DOHH2 (cell line): ENCODE results near the gene OR2A12.

Source experiments
- H3F3A ChIP-seq: fragments of 200-600 bp; sonication (generic), shearing (Covaris generic); 2 replicates; pipeline ENCODE4 v1.6.0; 2016; ENCODE audit warnings: antibody characterized with exemption, mild to moderate bottlenecking; ENCODE audit not compliant: control insufficient read depth, insufficient read depth
- H3K27ac ChIP-seq: fragments of 200-600 bp; sonication (generic); 2 replicates; pipeline ENCODE4 v1.5.1; 2014; ENCODE audit warnings: low read depth, mild to moderate bottlenecking, low read length, moderate library complexity
- H3K27me3 ChIP-seq: fragments of 200-600 bp; sonication (generic); 2 replicates; pipeline ENCODE4 v1.6.1; 2014; ENCODE audit warnings: mild to moderate bottlenecking, low read length, mixed read lengths; ENCODE audit not compliant: control insufficient read depth
- H3K36me3 ChIP-seq: fragments of 200-600 bp; sonication (generic); 2 replicates; pipeline ENCODE4 v1.6.1; 2014; ENCODE audit warnings: mild to moderate bottlenecking, low read length, moderate library complexity, mixed read lengths; ENCODE audit not compliant: control insufficient read depth
- H3K4me1 ChIP-seq: fragments of 200-600 bp; sonication (generic); 2 replicates; pipeline ENCODE4 v1.6.1; 2014; ENCODE audit warnings: mild to moderate bottlenecking, low read length, mixed read lengths; ENCODE audit not compliant: control insufficient read depth
- H3K4me2 ChIP-seq: fragments of 200-600 bp; sonication (generic); 2 replicates; pipeline ENCODE4 v1.6.0; 2014; ENCODE audit warnings: mild to moderate bottlenecking, low read length, moderate library complexity
- H3K4me3 ChIP-seq: fragments of 200-600 bp; sonication (generic); 2 replicates; pipeline ENCODE4 v1.5.1; 2014; ENCODE audit warnings: mild to moderate bottlenecking, low read length, mixed read lengths
- H3K79me2 ChIP-seq: fragments of 200-600 bp; sonication (generic); 2 replicates; pipeline ENCODE4 v1.6.1; 2014; ENCODE audit warnings: mild to moderate bottlenecking, low read length, mixed read lengths; ENCODE audit not compliant: control insufficient read depth
- H3K9me2 ChIP-seq: fragments of 200-600 bp; sonication (generic); replicated peaks from 2 replicates; pipeline ENCODE4 v1.6.1; 2014; ENCODE audit warnings: mild to moderate bottlenecking, low read length, mixed read lengths; ENCODE audit not compliant: control insufficient read depth
- H3K9me3 ChIP-seq: fragments of 200-600 bp; sonication (generic); 2 replicates; pipeline ENCODE4 v1.6.1; 2014; ENCODE audit warnings: antibody characterized with exemption, low read length, mixed read lengths; ENCODE audit not compliant: control insufficient read depth, insufficient read depth
- H4K20me1 ChIP-seq: fragments of 200-600 bp; sonication (generic); 2 replicates; pipeline ENCODE4 v1.6.0; 2014; ENCODE audit warnings: low read depth, mild to moderate bottlenecking, antibody characterized with exemption, low read length, moderate library complexity; ENCODE audit not compliant: control insufficient read depth, insufficient read depth
- EZH2phosphoT487 ChIP-seq: fragments of 200-600 bp; sonication (generic); IDR thresholded peaks from 2 replicates; pipeline ENCODE4 v1.6.1; 2017; ENCODE audit warnings: borderline replicate concordance, mild to moderate bottlenecking, antibody characterized with exemption, low read length, moderate library complexity, mixed read lengths
- TF ChIP-seq, protein P1 (sequence below): fragments of 200-600 bp; sonication (generic); IDR thresholded peaks from one replicate; pipeline ENCODE4 v1.5.1; 2014; ENCODE audit warnings: antibody characterized with exemption, mild to moderate bottlenecking, low read depth, low read length; ENCODE audit not compliant: poor library complexity, severe bottlenecking

OR2A12 gene

DNA sequence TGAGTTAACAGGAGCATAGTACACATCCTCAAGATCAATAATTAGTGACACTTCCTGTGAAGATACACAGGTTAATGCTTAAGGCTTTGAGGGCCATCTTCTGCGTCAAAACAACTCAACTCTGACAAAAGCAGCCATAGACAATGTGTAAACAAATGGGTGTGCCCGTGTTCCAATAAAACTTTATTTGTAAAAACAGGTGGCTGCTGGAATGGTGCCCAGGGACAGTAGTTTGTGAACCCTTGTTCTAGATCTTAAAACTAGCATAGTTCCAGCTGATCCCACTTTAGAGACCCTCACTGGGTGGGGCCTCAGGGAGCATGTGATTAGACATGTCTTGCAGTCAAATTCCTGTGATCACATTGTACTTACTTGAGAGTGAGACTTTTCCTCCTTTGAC lies 44.7 kb downstream of the OR2A12 start:
- TF ChIP-seq EZH2phosphoT487: no peak
- TF ChIP-seq, protein P1, sequence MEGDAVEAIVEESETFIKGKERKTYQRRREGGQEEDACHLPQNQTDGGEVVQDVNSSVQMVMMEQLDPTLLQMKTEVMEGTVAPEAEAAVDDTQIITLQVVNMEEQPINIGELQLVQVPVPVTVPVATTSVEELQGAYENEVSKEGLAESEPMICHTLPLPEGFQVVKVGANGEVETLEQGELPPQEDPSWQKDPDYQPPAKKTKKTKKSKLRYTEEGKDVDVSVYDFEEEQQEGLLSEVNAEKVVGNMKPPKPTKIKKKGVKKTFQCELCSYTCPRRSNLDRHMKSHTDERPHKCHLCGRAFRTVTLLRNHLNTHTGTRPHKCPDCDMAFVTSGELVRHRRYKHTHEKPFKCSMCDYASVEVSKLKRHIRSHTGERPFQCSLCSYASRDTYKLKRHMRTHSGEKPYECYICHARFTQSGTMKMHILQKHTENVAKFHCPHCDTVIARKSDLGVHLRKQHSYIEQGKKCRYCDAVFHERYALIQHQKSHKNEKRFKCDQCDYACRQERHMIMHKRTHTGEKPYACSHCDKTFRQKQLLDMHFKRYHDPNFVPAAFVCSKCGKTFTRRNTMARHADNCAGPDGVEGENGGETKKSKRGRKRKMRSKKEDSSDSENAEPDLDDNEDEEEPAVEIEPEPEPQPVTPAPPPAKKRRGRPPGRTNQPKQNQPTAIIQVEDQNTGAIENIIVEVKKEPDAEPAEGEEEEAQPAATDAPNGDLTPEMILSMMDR: no peak
- H3K36me3 ChIP-seq: no peaks in the 10 kb centered on the region
- no peaks in the 10 kb centered on the region for H4K20me1 ChIP-seq

DNA sequence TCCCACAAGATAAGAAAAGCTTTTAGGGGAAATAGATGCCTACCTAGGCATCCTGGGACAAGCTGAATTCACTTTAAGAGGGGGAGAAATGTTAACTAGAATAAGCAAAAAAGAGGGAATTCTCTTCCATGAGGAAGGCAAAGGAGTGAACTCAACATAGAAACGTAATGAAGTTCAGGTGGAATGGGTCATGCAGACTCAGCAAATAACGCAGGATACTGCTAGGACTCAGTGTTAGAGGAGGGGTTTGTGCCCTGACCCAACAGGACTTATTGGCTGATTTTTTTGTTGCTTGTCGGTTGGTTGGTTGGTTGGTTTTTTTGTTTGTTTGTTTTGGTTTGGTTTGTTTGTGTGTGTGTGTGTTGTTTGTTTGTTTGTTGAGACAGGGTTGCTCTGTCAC lies 46.2 kb downstream of the OR2A12 start:
- no peaks in the 10 kb centered on the region for H3K9me2 ChIP-seq
- H3K4me3 ChIP-seq: no peak overlapping the region
- no peaks in the 10 kb centered on the region for H3K36me3 ChIP-seq
- H3K27ac ChIP-seq: no peak overlapping the region
- no peaks in the 10 kb centered on the region for H3K9me3 ChIP-seq
- H3K79me2 ChIP-seq: no peaks in the 10 kb centered on the region
- no peak for TF ChIP-seq EZH2phosphoT487
- TF ChIP-seq, protein P1: no peak
- no peaks in the 10 kb centered on the region for H3F3A ChIP-seq
- no peaks in the 10 kb centered on the region for H3K4me1 ChIP-seq
- H4K20me1 ChIP-seq: no peaks in the 10 kb centered on the region
- no peak overlapping the region for H3K4me2 ChIP-seq
- no peaks in the 10 kb centered on the region for H3K27me3 ChIP-seq

More for the DNA sequence above, 44.7 kb downstream of the OR2A12 start:
- Histone ChIP-seq H3K27ac (no peak overlapping the region), H3K4me3 (no peak overlapping the region), H3K79me2 (no peaks in the 10 kb centered on the region), H3F3A (no peaks in the 10 kb centered on the region), H3K9me3 (no peaks in the 10 kb centered on the region), H3K4me1 (no peaks in the 10 kb centered on the region), H3K27me3 (no peaks in the 10 kb centered on the region), H3K4me2 (no peak overlapping the region), H3K9me2 (no peaks in the 10 kb centered on the region)

DNA sequence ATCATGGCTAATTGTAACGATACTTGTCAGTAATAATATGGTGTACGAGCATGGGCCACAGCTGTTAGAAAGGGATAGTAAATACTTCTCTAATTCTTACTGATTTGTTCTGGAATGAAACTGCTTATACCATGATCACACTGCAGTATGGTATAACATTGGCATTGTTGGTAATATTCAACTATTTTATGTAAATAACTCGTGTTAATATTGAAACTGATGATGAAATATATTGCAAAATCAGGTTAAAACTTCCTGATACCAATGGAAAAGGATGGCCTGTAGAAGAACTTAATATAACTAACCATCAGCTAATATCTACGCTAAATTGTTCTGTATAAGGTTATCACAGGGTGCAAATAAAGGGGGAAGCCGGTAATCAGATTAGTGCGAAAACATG lies 47.2 kb downstream of the OR2A12 start:
- H3K4me3 ChIP-seq: no peak overlapping the region
- no peaks in the 10 kb centered on the region for H3K4me1 ChIP-seq
- no peaks in the 10 kb centered on the region for H3K27me3 ChIP-seq
- no peaks in the 10 kb centered on the region for H3K9me3 ChIP-seq
- no peak overlapping the region for H3K4me2 ChIP-seq
- H3K36me3 ChIP-seq: no peaks in the 10 kb centered on the region
- no peaks in the 10 kb centered on the region for H3F3A ChIP-seq
- TF ChIP-seq EZH2phosphoT487: no peak
- TF ChIP-seq, protein P1: no peak
- H3K79me2 ChIP-seq: no peaks in the 10 kb centered on the region
- H3K9me2 ChIP-seq: no peaks in the 10 kb centered on the region
- H3K27ac ChIP-seq: no peak overlapping the region
- H4K20me1 ChIP-seq: no peaks in the 10 kb centered on the region

DNA sequence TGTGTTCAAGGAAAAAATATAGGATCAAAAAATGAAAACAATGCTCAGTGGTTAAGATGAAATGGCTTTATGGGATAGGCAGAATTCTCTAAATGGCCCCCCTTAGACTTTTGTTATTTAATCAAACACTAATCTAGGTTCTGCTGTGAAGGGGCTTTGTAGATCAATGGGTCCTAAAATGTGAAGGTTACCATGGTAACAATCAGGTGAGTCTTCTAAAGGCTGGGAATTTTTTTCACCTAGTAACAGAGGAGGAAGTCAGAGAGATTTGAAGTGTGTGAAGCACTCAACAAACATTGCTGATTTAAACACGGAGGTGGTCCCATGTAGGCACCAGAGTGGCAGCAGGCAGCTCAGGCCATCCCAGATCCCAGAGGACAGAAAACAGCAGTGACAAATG lies 48.0 kb downstream of the OR2A12 start:
- H3K9me2 ChIP-seq: no peaks in the 10 kb centered on the region
- H3K79me2 ChIP-seq: no peaks in the 10 kb centered on the region
- H3K4me2 ChIP-seq: no peak overlapping the region
- H3K27me3 ChIP-seq: no peaks in the 10 kb centered on the region
- no peak overlapping the region for H3K4me3 ChIP-seq
- TF ChIP-seq, protein P1: no peak
- TF ChIP-seq EZH2phosphoT487: no peak
- no peaks in the 10 kb centered on the region for H3K36me3 ChIP-seq
- H4K20me1 ChIP-seq: no peaks in the 10 kb centered on the region
- H3K9me3 ChIP-seq: no peaks in the 10 kb centered on the region
- H3F3A ChIP-seq: no peaks in the 10 kb centered on the region
- H3K27ac ChIP-seq: no peak overlapping the region
- no peaks in the 10 kb centered on the region for H3K4me1 ChIP-seq
